Endothelial cell of umbilical vein (primary cell): ENCODE measurements around the gene COL23A1. TPM values are rescaled to one million over a fixed set of nuclear protein-coding genes. Genes with fewer than 3 reads are reported as not detected.

Experiments used
- BruUV-seq: library from RNA; stranded (reverse); fragments of 400-500 nt; replicated peaks from 2 replicates; lab custom pipeline; 2021; lab: Mats Ljungman, UMichigan
- CTCF ChIA-PET: fragments of 300-600, 350-600 bp; sonication (Branson Sonifier 250); formaldehyde crosslinking; loops from one replicate; lab custom pipeline; 2021; ENCODE audit warnings: antibody characterized with exemption, inconsistent platforms; lab: Charles Lee
- POLR2A ChIA-PET: fragments of 300-600, 350-600 bp; sonication (Branson Sonifier 250); formaldehyde crosslinking; loops from one replicate; lab custom pipeline; 2021; ENCODE audit warnings: antibody characterized with exemption, inconsistent platforms; lab: Charles Lee
- DNase-seq: peaks from one replicate; pipeline ENCODE4 v3.0.0-alpha.2; 2011; ENCODE audit warnings: low read depth, low spot score
- FAIRE-seq: peaks from 2 replicates; lab custom pipeline; 2011; peaks lifted over from hg19 to GRCh38; lab: Jason Lieb, UNC
- H2AFZ ChIP-seq: 2 replicates; pipeline ENCODE4 v1.6.0; 2012; ENCODE audit warnings: low read depth, low read length, control low read depth, inconsistent platforms
- H3K27ac ChIP-seq: 2 replicates; pipeline ENCODE4 v1.5.1; 2011; ENCODE audit warnings: low read depth, mild to moderate bottlenecking, control low read depth, low read length, moderate library complexity; ENCODE audit not compliant: insufficient read depth
- H3K27me3 ChIP-seq, 2 experiments: 2 replicates each; pipeline versions ENCODE4 v1.6.0 to v1.6.1; 2011; ENCODE audit warnings: low read length in 2 of 2, mixed read lengths in 1 of 2; ENCODE audit not compliant: control insufficient read depth in 2 of 2, insufficient read depth in 2 of 2
- H3K36me3 ChIP-seq, 2 experiments: 2 replicates in 1 of 2; 3 replicates in 1 of 2; pipeline ENCODE4 v1.5.1; 2011; ENCODE audit warnings: low read length in 2 of 2, mild to moderate bottlenecking in 1 of 2, moderate library complexity in 1 of 2; ENCODE audit not compliant: control insufficient read depth in 2 of 2, insufficient read depth in 2 of 2; ENCODE audit errors: extremely low read depth in 1 of 2
- H3K4me1 ChIP-seq: 3 replicates; pipeline ENCODE4 v1.5.1; 2011; ENCODE audit warnings: mild to moderate bottlenecking, low read length; ENCODE audit not compliant: control insufficient read depth, insufficient read depth; ENCODE audit errors: extremely low read depth
- H3K4me2 ChIP-seq: 2 replicates; pipeline ENCODE4 v1.6.1; 2011; ENCODE audit warnings: low read length, control low read depth, mixed read lengths; ENCODE audit not compliant: insufficient read depth
- H3K4me3 ChIP-seq, 3 experiments: fragments of 200-600 bp in 1 of 3; sonication (generic), shearing (Covaris generic) in 1 of 3; replicated peaks in 1 of 3; 2 replicates each; pipeline ENCODE4 v1.5.1; 2011 to 2016; ENCODE audit warnings: control low read depth in 3 of 3, low read length in 3 of 3, mild to moderate bottlenecking in 2 of 3, inconsistent platforms in 1 of 3, low read depth in 1 of 3, moderate library complexity in 1 of 3; ENCODE audit not compliant: insufficient read depth in 1 of 3
- H3K79me2 ChIP-seq: 2 replicates; pipeline ENCODE4 v1.6.0; 2012; ENCODE audit warnings: low read length, inconsistent platforms; ENCODE audit not compliant: control insufficient read depth, insufficient read depth
- H3K9ac ChIP-seq: replicated peaks from 2 replicates; pipeline ENCODE3; 2011; ENCODE audit warnings: low read length, control low read depth; ENCODE audit not compliant: insufficient read depth; ENCODE audit errors: extremely low read depth
- H3K9me1 ChIP-seq: replicated peaks from 3 replicates; pipeline ENCODE4 v1.6.0; 2011; ENCODE audit warnings: mild to moderate bottlenecking, low read length; ENCODE audit not compliant: control insufficient read depth, insufficient read depth; ENCODE audit errors: extremely low read depth
- H3K9me3 ChIP-seq: replicated peaks from 2 replicates; pipeline ENCODE4 v1.5.1; 2012; ENCODE audit warnings: low read length, inconsistent platforms; ENCODE audit not compliant: control insufficient read depth, insufficient read depth
- H4K20me1 ChIP-seq: replicated peaks from 2 replicates; pipeline ENCODE3; 2011; ENCODE audit warnings: mild to moderate bottlenecking, low read length; ENCODE audit not compliant: control insufficient read depth, insufficient read depth; ENCODE audit errors: extremely low read depth
- EZH2 ChIP-seq: IDR thresholded peaks from 2 replicates; pipeline ENCODE4 v1.6.1; 2012; ENCODE audit warnings: borderline replicate concordance, low read depth, mild to moderate bottlenecking, moderate library complexity, low read length, inconsistent platforms; ENCODE audit not compliant: severe bottlenecking
- FOS ChIP-seq: IDR thresholded peaks from 2 replicates; pipeline ENCODE4 v1.6.1; 2011; ENCODE audit warnings: mild to moderate bottlenecking, low read length, moderate library complexity, borderline replicate concordance; ENCODE audit not compliant: insufficient read depth
- GATA2 ChIP-seq: IDR thresholded peaks from 2 replicates; pipeline ENCODE4 v1.7.0; 2011; ENCODE audit warnings: low read depth, mild to moderate bottlenecking, moderate library complexity, mixed read lengths, low read length; ENCODE audit not compliant: insufficient read length, insufficient read depth
- JUN ChIP-seq: IDR thresholded peaks from 2 replicates; pipeline ENCODE4 v1.6.1; 2011; ENCODE audit warnings: borderline replicate concordance, low read depth; ENCODE audit not compliant: insufficient read length, insufficient read depth
- MYC ChIP-seq: IDR thresholded peaks from one replicate; pipeline ENCODE4 v1.6.1; 2011; ENCODE audit warnings: mild to moderate bottlenecking, low read depth, low read length
- POLR2A ChIP-seq: IDR thresholded peaks from 2 replicates; pipeline ENCODE4 v1.6.1; 2012; ENCODE audit warnings: low read depth, mild to moderate bottlenecking, control low read depth, low read length
- POLR2AphosphoS5 ChIP-seq: IDR thresholded peaks from 2 replicates; pipeline ENCODE4 v1.6.1; 2012; ENCODE audit warnings: low read depth, mild to moderate bottlenecking, control low read depth, low read length, moderate library complexity; ENCODE audit not compliant: insufficient read depth
- dilution Hi-C: fragments of 300-500 bp; cut with MboI; formaldehyde crosslinking; loops from one replicate; pipeline ENCODE4 v1.15.0; 2019; ENCODE audit warnings: low sequenced_read_pairs; ENCODE audit not compliant: extremely low pct_ligation_motif_present
- intact Hi-C: fragments of 100-400 bp; cut with micrococcal nuclease; formaldehyde crosslinking; loops from one replicate; pipeline ENCODE4 v1.10.0; 2022
- polyA plus RNA-seq, 4 experiments: library from polyadenylated mRNA; depleted of rRNA in 3 of 4; stranded (reverse) in 3 of 4; unstranded in 1 of 4; fragments of >200 nt; gene quantifications; 2 replicates each; pipeline versions ENCODE4 v1.2.1 to v1.2.3, GENCODE V29; 2011 to 2012; ENCODE audit warnings: missing spikeins in 1 of 4
- total RNA-seq: library from RNA; stranded (reverse); gene quantifications from 2 replicates; pipeline ENCODE4 v1.2.3, GENCODE V29; 2021
- TF ChIP-seq, protein P1 (sequence below): IDR thresholded peaks from 2 replicates; pipeline ENCODE4 v1.6.1; 2011; ENCODE audit not compliant: insufficient read depth, insufficient read length
- TF ChIP-seq, protein P2 (sequence below), 2 donors: IDR thresholded peaks; 1 replicate in 1 of 2; 2 replicates in 1 of 2; pipeline ENCODE4 v1.5.1; 2011; ENCODE audit warnings: low read length in 2 of 2, mild to moderate bottlenecking in 2 of 2, moderate library complexity in 2 of 2, control low read depth in 1 of 2, inconsistent platforms in 1 of 2, low read depth in 1 of 2; ENCODE audit not compliant: insufficient read depth in 1 of 2; ENCODE audit errors: extremely low read depth in 1 of 2

COL23A1 gene
- total and polyA plus RNA-seq, 2 donors (not counting 3 experiments of a cell fraction or from before 2014, with no cell fraction given), result not detected

DNA sequence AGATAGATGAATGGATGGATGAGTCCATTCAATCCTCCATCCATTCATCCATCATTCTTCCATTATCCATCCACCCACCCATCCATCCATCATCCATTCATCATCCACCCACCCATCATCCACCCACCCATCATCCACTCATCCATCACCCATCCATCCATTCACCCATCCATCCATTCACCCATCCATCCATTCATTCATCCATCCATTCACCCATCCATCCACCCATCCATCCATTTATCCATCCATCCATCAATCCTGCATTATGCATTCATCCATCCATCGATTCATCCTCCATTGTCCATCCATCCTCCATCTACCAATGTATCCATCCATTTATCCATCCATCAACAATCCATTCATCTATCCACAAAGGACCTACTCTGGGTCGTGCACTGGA is 344.8 kb downstream of the COL23A1 start:
- Histone ChIP-seq H3K36me3 (no peaks in the 10 kb centered on the region), H3K79me2 (no peaks in the 10 kb centered on the region), H3K4me2 (no peak overlapping the region), H3K4me3 (no peak overlapping the region), H3K4me1 (peaks cover 6% of the 10 kb centered on the region), H3K9me1 (no peaks in the 10 kb centered on the region), H2AFZ (no peak overlapping the region), H4K20me1 (no peaks in the 10 kb centered on the region), H3K27me3 (no peaks in the 10 kb centered on the region), H3K27ac (no peak overlapping the region), H3K9me3 (no peaks in the 10 kb centered on the region), H3K9ac (no peak overlapping the region)
- FAIRE-seq (no peak), DNase-seq (no peak)
- POLR2A ChIA-PET, result no interaction called here
- no TSS peak for BruUV-seq
- intact Hi-C loops, result no loop called here
- dilution Hi-C loops, result no loop called here
- TF ChIP-seq GATA2, result no peak
- TF ChIP-seq POLR2AphosphoS5, result no peak
- TF ChIP-seq POLR2A, result no peak
- no peak for TF ChIP-seq JUN
- TF ChIP-seq, protein P1, sequence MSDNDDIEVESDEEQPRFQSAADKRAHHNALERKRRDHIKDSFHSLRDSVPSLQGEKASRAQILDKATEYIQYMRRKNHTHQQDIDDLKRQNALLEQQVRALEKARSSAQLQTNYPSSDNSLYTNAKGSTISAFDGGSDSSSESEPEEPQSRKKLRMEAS, result no peak
- no peak for TF ChIP-seq MYC
- TF ChIP-seq FOS, result no peak
- TF ChIP-seq EZH2, result no peak
- TF ChIP-seq, protein P2, sequence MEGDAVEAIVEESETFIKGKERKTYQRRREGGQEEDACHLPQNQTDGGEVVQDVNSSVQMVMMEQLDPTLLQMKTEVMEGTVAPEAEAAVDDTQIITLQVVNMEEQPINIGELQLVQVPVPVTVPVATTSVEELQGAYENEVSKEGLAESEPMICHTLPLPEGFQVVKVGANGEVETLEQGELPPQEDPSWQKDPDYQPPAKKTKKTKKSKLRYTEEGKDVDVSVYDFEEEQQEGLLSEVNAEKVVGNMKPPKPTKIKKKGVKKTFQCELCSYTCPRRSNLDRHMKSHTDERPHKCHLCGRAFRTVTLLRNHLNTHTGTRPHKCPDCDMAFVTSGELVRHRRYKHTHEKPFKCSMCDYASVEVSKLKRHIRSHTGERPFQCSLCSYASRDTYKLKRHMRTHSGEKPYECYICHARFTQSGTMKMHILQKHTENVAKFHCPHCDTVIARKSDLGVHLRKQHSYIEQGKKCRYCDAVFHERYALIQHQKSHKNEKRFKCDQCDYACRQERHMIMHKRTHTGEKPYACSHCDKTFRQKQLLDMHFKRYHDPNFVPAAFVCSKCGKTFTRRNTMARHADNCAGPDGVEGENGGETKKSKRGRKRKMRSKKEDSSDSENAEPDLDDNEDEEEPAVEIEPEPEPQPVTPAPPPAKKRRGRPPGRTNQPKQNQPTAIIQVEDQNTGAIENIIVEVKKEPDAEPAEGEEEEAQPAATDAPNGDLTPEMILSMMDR (IDR thresholded peaks at IDR 0.05; ENCODE audit: extremely low read depth in 1 of 2, insufficient read depth in 1 of 2, low read depth in 1 of 2, low read length in 2 of 2), result no peak
- CTCF ChIA-PET, result no interaction called here
